HepG2 (cell line): ENCODE results near the gene GPATCH4. TPM values are rescaled to one million over a fixed set of nuclear protein-coding genes. Genes with fewer than 3 reads are reported as not detected.
A peak's percentile ranks its signal among the peaks of the same experiment; 100 is the strongest.

Experiments used
- CHD2 ChIP-seq: IDR thresholded peaks from 2 replicates; pipeline ENCODE4 v1.6.1; 2011; ENCODE audit warnings: low read depth, low read length, improper control_type of control experiment
- HOXA9 ChIP-seq: sonication (generic); formaldehyde crosslinking; IDR thresholded peaks from 2 replicates; pipeline ENCODE4 v1.8.1; 2022; ENCODE audit warnings: missing genetic modification reagents, mild to moderate bottlenecking, moderate library complexity, borderline replicate concordance
- ISL2 ChIP-seq: sonication (generic); formaldehyde crosslinking; IDR thresholded peaks from 2 replicates; pipeline ENCODE4 v1.5.0; 2020; ENCODE audit warnings: missing genetic modification reagents
- JUND ChIP-seq: sonication (generic); formaldehyde crosslinking; IDR thresholded peaks from 2 replicates; pipeline ENCODE4 v1.8.0; 2022; ENCODE audit warnings: mild to moderate bottlenecking, missing genetic modification reagents
- NR2C2 ChIP-seq: sonication (generic); formaldehyde crosslinking; IDR thresholded peaks from 2 replicates; pipeline ENCODE4 v1.4.0; 2020; ENCODE audit warnings: missing genetic modification reagents, mild to moderate bottlenecking, moderate library complexity, borderline replicate concordance
- PPARG ChIP-seq: conservative IDR thresholded peaks from 2 replicates; pipeline ENCODE4 v1.6.1; 2016; ENCODE audit warnings: missing biosample characterization, missing genetic modification reagents
- SNAPC2 ChIP-seq: sonication (generic); formaldehyde crosslinking; IDR thresholded peaks from 2 replicates; pipeline ENCODE4 v1.8.1; 2022; ENCODE audit warnings: mild to moderate bottlenecking, missing genetic modification reagents
- ZBTB14 ChIP-seq: sonication (generic); formaldehyde crosslinking; IDR thresholded peaks from 2 replicates; pipeline ENCODE4 v1.4.0; 2020; ENCODE audit warnings: missing genetic modification reagents
- ZMAT5 ChIP-seq: sonication (generic); formaldehyde crosslinking; IDR thresholded peaks from 2 replicates; pipeline ENCODE4 v1.5.0; 2020; ENCODE audit warnings: mild to moderate bottlenecking, low read depth, missing genetic modification reagents, borderline replicate concordance
- ZNF20 ChIP-seq: sonication (generic); formaldehyde crosslinking; IDR thresholded peaks from 2 replicates; pipeline ENCODE4 v1.4.0; 2020; ENCODE audit warnings: mild to moderate bottlenecking, moderate library complexity, missing genetic modification reagents
- ZNF317 ChIP-seq: sonication (generic); formaldehyde crosslinking; IDR thresholded peaks from 2 replicates; pipeline ENCODE4 v1.5.0; 2020; ENCODE audit warnings: mild to moderate bottlenecking, missing genetic modification reagents
- ZNF337 ChIP-seq: sonication (generic); formaldehyde crosslinking; IDR thresholded peaks from 2 replicates; pipeline ENCODE4 v1.5.1; 2020; ENCODE audit warnings: missing genetic modification reagents, low read depth, mild to moderate bottlenecking, borderline replicate concordance
- ZNF570 ChIP-seq: sonication (generic); formaldehyde crosslinking; IDR thresholded peaks from 2 replicates; pipeline ENCODE4 v1.4.0; 2020; ENCODE audit warnings: mild to moderate bottlenecking, missing genetic modification reagents, borderline replicate concordance
- polyA plus RNA-seq, 8 experiments: library from polyadenylated mRNA; depleted of rRNA in 3 of 8; stranded (reverse) in 7 of 8; unstranded in 1 of 8; fragments of >200 nt; fragmentation: Illumina TruSeq in 4 of 8; extraction: Trizol in 4 of 8; gene quantifications; 2 replicates each; pipeline versions ENCODE4 v1.2.1 to v1.2.3, GENCODE V29; 2011 to 2016; ENCODE audit warnings: low read depth in 4 of 8, missing spikeins in 1 of 8, mixed read lengths in 1 of 8; ENCODE audit not compliant: insufficient read depth in 1 of 8
- total RNA-seq, 5 experiments: library from RNA; depleted of rRNA; stranded (reverse); fragments of >200 nt; fragmentation: Illumina TruSeq; extraction: Trizol; gene quantifications; 2 replicates each; pipeline ENCODE4 v1.2.3, GENCODE V29; 2016; ENCODE audit warnings: low read depth in 1 of 5
- TF ChIP-seq, protein P1 (sequence below): sonication (generic); formaldehyde crosslinking; IDR thresholded peaks from 2 replicates; pipeline ENCODE4 v1.4.0; 2020; ENCODE audit warnings: missing genetic modification reagents
- TF ChIP-seq, protein P2 (sequence below): sonication (generic); formaldehyde crosslinking; conservative IDR thresholded peaks from 2 replicates; pipeline ENCODE4 v1.8.0; 2022; ENCODE audit warnings: low read depth, missing genetic modification reagents
- TF ChIP-seq, protein P3 (sequence below): IDR thresholded peaks from 2 replicates; pipeline ENCODE4 v1.4.0; 2020; ENCODE audit warnings: mild to moderate bottlenecking, missing genetic modification reagents
- TF ChIP-seq, protein P4 (sequence below): IDR thresholded peaks from 2 replicates; pipeline ENCODE4 v1.6.1; 2016; ENCODE audit warnings: missing compliant biosample characterization, missing genetic modification reagents, borderline replicate concordance

GPATCH4 gene
- total and polyA plus RNA-seq, 2 of the 13 experiments (the other 11 are each of a cell fraction or from before 2014, with no cell fraction given), result 19.2 to 37.9 TPM

DNA sequence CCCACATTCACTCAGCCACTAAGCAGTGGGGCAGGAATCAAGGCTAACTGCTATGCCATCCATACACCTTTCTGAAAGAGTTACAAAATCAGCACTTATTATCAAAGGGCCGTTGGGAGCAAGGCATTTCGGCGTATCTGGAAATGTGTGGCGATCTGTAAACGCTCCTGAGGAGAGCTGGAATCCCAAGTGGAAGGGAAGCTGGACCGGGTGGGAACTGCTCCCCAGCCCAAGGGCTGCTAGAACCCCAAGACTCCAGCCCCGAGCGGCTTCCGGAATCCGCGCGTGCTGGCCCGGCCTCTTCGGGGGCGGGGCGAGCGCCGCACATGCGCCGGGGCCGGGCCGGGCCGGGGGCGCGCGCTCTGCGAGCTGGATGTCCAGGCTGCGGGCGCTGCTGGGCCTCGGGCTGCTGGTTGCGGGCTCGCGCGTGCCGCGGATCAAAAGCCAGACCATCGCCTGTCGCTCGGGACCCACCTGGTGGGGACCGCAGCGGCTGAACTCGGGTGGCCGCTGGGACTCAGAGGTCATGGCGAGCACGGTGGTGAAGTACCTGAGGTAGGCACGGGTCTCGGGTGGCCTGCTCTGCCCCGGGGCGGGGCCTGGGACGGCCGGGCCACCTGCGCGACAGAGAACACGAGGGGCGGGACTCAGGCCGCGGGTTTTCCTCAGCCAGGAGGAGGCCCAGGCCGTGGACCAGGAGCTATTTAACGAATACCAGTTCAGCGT lies 9.7 kb downstream of the GPATCH4 start, which contains the start of gene NAXE (continued):
- TF ChIP-seq ISL2 (CRISPR knock-in tag) (peak; percentile 29; the same call in 1 of the 2 replicates), ZNF570 (CRISPR knock-in tag) (no peak), ZMAT5 (no peak), SNAPC2 (CRISPR knock-in tag) (no peak), HOXA9 (no peak), NR2C2 (CRISPR knock-in tag) (no peak), PPARG (CRISPR knock-in tag) (no peak), CHD2 (no peak), ZNF20 (CRISPR knock-in tag) (no peak), ZNF337 (CRISPR knock-in tag) (peak; percentile 18; the same call in 1 of the 2 replicates), JUND (peak; percentile 41; the same call in 1 of the 2 replicates), ZBTB14 (CRISPR knock-in tag) (peak; percentile 88), ZNF317 (CRISPR knock-in tag) (0 out of 2 replicates have a peak, but pooled peaks have one; percentile 29)
- TF ChIP-seq, protein P1, sequence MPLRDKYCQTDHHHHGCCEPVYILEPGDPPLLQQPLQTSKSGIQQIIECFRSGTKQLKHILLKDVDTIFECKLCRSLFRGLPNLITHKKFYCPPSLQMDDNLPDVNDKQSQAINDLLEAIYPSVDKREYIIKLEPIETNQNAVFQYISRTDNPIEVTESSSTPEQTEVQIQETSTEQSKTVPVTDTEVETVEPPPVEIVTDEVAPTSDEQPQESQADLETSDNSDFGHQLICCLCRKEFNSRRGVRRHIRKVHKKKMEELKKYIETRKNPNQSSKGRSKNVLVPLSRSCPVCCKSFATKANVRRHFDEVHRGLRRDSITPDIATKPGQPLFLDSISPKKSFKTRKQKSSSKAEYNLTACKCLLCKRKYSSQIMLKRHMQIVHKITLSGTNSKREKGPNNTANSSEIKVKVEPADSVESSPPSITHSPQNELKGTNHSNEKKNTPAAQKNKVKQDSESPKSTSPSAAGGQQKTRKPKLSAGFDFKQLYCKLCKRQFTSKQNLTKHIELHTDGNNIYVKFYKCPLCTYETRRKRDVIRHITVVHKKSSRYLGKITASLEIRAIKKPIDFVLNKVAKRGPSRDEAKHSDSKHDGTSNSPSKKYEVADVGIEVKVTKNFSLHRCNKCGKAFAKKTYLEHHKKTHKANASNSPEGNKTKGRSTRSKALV, result peak; percentile 51; the same call in 1 of the 2 replicates
- TF ChIP-seq, protein P2, sequence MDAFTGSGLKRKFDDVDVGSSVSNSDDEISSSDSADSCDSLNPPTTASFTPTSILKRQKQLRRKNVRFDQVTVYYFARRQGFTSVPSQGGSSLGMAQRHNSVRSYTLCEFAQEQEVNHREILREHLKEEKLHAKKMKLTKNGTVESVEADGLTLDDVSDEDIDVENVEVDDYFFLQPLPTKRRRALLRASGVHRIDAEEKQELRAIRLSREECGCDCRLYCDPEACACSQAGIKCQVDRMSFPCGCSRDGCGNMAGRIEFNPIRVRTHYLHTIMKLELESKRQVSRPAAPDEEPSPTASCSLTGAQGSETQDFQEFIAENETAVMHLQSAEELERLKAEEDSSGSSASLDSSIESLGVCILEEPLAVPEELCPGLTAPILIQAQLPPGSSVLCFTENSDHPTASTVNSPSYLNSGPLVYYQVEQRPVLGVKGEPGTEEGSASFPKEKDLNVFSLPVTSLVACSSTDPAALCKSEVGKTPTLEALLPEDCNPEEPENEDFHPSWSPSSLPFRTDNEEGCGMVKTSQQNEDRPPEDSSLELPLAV (CRISPR knock-in tag), result no peak
- TF ChIP-seq, protein P3, sequence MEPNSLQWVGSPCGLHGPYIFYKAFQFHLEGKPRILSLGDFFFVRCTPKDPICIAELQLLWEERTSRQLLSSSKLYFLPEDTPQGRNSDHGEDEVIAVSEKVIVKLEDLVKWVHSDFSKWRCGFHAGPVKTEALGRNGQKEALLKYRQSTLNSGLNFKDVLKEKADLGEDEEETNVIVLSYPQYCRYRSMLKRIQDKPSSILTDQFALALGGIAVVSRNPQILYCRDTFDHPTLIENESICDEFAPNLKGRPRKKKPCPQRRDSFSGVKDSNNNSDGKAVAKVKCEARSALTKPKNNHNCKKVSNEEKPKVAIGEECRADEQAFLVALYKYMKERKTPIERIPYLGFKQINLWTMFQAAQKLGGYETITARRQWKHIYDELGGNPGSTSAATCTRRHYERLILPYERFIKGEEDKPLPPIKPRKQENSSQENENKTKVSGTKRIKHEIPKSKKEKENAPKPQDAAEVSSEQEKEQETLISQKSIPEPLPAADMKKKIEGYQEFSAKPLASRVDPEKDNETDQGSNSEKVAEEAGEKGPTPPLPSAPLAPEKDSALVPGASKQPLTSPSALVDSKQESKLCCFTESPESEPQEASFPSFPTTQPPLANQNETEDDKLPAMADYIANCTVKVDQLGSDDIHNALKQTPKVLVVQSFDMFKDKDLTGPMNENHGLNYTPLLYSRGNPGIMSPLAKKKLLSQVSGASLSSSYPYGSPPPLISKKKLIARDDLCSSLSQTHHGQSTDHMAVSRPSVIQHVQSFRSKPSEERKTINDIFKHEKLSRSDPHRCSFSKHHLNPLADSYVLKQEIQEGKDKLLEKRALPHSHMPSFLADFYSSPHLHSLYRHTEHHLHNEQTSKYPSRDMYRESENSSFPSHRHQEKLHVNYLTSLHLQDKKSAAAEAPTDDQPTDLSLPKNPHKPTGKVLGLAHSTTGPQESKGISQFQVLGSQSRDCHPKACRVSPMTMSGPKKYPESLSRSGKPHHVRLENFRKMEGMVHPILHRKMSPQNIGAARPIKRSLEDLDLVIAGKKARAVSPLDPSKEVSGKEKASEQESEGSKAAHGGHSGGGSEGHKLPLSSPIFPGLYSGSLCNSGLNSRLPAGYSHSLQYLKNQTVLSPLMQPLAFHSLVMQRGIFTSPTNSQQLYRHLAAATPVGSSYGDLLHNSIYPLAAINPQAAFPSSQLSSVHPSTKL (CRISPR knock-in tag), result 0 out of 2 replicates have a peak, but pooled peaks have one; percentile 17
- TF ChIP-seq, protein P4, sequence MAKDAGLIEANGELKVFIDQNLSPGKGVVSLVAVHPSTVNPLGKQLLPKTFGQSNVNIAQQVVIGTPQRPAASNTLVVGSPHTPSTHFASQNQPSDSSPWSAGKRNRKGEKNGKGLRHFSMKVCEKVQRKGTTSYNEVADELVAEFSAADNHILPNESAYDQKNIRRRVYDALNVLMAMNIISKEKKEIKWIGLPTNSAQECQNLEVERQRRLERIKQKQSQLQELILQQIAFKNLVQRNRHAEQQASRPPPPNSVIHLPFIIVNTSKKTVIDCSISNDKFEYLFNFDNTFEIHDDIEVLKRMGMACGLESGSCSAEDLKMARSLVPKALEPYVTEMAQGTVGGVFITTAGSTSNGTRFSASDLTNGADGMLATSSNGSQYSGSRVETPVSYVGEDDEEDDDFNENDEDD (CRISPR knock-in tag), result 0 out of 2 replicates have a peak, but pooled peaks have one; percentile 6
